ENCODE results near the gene CNKSR1.

The CNKSR1 gene

DNA sequence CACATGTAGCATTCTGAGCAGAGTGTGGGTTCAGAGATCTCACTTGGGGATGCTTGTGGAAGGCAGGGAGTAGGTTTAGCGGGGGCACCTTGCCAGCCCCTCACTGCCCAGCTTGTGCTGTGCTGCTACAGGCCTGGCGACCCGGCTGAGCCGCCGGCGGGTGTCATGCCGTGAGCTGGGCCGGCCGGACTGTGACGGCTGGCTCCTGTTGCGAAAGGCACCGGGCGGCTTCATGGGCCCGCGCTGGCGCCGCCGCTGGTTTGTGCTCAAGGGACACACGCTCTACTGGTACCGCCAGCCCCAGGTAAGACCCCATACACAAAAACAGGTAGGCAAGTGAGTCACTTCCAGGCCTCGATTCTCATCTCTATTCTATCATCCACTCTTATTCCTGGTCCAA is 7.6 kb downstream of the CNKSR1 start:
- no peak for DNase-seq (ENCODE audit: low spot score)

DNA sequence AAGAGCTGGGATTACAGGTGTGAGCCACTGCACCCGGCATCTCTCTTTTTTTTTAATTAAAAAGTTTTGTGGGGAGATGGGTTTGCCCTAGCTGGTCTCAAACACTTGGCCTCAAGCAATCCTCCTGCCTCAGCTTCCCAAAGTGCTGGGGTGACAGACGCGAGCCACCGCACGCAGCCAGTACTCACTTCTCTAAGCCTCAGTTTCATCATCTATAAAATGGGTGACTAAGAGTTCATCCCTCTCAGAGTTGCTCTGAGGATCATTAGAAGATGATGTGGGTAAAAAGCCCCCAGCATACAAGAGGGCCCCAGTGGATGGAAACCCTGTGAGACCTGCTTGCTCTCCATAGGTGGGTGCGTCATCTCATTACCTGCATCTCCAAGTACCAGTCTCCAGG is 10.6 kb downstream of the CNKSR1 start:
- DNase-seq (ENCODE audit: low spot score): no peak

DNA sequence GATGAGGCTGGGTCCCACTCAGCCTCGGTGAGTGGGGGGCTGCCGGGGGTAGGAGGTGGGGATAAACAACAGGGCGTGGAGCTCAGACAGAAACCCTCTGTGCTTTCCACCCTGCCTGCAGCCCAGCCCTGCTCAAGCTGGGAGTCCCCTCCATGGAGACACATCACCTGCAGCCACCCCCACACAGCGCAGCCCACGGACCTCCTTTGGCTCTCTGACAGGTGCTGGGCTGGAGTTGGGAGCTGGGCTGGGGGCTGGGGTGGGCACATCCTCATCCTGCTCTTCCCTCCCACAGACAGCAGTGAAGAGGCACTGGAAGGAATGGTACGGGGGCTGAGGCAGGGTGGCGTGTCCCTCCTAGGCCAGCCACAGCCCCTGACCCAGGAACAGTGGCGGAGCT is 11.2 kb downstream of the CNKSR1 start:
- DNase-seq (ENCODE audit: low spot score): no peak

DNA sequence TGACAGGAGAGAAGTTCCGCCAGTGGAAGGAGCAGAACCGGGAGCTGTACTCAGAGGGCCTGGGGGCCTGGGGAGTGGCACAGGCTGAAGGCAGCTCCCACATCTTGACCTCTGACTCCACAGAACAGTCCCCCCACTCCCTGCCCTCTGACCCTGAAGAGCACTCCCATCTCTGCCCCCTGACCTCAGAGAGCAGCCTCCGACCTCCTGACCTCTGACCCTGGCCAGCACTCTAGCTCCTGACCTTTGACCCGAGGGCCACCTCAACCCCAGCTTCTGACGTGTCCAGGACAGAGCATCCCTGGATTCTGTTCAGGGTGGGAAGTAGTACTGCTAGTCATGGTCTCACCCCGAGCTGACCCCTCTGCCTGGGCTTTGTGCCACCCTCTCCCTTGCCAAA is 12.0 kb downstream of the CNKSR1 start:
- no peak for DNase-seq (ENCODE audit: low spot score)

DNA sequence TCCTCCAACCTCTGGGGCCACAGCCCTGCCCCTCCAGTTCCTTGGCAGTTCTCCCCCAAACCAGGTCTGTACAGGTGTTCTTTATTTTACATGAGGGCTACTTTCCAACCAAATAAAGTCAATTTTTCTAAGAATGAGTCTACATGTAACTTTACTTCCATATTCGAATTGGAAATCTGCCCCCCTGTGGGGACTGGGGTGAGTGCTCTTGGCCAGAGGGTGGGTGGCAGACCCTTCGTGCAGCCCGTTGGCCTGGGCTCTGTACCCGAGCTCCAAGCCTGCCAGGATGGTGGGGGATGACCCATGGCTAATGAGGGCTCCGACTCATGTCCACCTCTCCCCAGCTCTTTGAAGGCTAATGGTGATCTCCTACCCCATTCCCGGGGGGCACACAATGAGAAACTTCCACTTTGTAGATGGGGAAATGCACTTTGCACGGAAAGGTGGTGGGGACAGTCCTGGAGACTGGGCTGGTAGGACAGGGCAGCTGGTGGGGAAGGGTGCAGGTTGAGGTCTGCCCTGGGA is 12.5 kb downstream of the CNKSR1 start:
- no peak for DNase-seq (ENCODE audit: low spot score)

DNA sequence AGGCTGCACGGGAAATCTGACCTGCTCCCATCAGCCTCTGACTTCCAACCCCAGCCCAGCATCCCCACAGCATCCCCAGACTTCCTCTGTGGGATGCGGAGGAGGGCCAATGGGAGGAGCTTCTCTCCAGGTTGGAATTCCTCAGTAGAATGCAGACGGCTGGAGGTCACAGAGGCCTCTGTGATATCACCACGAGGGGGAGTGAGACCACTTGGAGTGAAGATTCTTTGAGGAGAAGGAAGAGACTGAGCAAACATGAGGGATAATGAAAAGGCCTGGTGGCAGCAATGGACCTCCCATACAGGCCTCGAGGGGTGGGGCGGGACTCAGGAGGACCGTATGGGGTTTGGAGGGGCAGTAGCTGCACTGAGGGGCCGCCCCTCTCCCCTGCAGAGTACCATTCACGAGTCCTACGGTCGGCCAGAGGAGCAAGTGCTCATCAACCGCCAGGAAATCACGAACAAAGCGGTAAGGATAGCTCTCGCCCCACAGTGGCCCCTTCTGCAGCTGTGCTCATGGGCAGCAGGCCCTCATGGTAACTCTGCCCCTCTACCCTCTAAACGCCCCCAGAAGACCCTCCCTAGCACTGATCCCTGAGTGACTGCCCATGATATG is 13.2 kb downstream of the CNKSR1 start, which contains the start of gene CATSPER4:
CATSPER4 (plus strand) TSS at position 230 of the 615 bp plus-strand sequence; CDS start at position 256, 26 bp downstream.
- DNase-seq (ENCODE audit: low spot score): no peak

DNA sequence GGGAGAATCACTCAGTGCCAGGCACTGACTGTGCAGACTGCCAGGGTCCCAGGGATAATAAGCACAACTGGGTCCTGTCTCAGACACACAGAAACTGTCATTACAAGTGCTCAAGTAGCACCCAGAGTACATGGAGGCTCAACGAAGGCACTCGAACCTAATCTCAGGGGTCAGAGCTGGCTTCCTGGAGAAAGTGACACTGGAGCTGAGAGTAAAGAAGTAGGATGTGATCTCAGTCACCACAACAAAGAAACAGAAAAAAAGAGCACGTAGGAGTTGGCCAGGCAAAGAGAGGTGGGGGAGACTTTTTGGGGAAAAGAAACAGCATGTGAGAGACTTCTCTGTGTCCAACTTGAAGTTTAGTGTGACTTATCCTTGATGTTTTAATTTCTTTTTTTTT is 14.4 kb downstream of the CNKSR1 start:
- no peak for DNase-seq (ENCODE audit: low spot score)

DNA sequence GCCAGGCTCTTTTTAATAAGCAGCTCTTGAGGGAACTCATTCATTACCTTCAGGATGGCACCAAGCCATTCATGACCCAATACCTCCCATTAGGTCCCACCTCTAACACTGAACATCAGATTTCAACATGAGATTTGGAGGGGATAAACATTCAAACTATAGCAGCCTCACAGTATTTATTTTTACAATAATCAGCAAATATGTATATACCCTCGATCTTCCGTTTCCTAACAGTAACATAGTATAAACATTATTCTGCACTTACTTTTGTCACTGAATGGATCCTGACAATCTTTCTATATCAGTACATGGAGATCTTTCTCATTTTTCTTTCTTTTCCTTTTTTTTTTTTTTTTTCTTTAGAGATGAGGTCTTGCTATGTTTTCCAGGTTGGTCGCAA is 18.5 kb downstream of the CNKSR1 start:
- no peak for DNase-seq (ENCODE audit: low spot score)

DNA sequence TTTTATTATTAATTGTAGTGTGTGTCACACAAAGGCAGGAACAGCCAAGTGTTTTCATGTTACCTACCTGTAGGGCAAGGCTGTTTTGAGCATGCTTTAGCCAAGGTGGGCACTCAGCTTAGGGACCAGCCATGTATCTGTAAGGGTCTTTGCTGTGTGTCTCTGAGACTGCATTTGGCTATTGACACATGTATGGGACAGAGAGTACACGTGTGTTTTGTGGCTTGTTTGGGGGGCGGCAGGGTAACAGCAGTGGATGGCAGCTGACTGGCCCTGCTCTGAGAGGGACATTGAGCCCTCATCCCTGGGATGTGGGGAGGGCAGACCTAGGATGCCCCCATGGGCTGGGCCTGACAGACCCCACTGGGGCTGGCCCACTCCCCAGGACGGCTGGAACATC is 20.0 kb downstream of the CNKSR1 start:
- no peak for DNase-seq (ENCODE audit: low spot score)

DNA sequence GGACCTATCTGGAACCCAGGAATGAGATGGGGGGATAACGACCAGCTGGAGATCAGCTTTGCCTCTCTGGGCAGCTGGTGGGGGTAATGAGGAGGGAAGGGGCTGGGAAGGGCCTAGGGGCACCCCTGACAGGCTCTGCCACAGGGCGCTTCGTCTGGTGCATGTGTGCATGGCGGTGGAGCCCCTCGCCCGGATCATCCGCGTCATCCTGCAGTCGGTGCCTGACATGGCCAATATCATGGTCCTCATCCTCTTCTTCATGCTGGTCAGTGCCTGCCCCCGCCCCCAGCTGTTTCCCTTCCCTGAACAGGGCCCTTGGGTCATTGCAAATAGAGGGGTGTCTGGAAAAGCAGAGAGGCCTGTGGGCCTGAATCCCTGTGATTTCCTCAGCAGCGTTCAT is 20.5 kb downstream of the CNKSR1 start:
- DNase-seq (ENCODE audit: low spot score): no peak

DNA sequence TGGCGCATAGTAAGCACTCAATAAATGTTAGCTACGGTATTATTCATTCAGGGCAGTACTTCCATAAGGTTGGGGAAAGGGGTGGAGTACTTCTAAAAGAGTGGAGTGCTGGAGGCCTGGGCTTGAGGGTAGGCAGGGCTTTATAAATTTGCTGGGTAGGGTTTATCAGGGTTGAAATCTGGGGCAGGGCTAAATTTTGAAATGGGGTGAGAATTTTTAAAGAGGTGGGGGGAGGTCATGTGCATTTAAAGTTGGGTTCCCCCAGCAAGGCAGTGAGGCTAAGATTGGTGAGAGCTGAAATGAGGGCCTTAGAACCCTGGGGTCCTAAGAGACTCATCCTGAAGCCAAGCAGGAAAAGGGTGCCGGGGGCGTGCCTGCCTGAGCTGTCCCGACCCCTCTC is 23.1 kb downstream of the CNKSR1 start:
- DNase-seq (ENCODE audit: low spot score): no peak

DNA sequence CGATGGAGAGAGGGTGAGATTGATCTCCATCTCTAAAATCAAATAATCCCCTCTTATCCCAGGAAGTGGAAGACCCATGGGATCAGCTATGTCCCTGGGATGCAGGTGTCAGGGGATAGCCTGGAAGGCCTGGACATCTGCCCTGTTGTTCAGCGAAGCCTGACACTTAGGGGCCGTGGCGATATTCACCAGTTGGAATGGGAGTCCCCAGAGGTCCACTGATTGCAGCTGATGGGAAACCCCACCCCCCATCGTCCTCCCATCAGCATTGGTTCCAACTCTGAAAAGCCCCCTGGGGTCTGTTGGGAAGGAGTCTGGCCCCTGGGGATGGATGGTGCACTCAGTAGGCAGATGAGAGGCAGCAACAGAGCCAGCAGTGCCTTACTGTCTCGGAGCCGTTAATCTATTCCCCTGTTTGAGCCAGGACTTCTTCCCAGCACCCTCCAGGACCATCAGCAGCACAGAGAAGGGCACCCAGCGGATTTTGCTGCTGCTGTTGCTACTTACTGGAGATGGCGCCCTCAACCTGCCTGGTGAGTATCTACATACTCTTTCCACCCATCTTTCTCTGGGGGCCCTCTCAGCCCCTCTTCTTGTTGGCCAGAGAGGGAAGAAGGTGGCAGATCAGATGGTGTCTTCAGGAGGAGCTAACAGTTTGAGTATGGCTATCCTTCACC is 26.5 kb downstream of the CNKSR1 start:
- no peak for DNase-seq (ENCODE audit: low spot score)

DNA sequence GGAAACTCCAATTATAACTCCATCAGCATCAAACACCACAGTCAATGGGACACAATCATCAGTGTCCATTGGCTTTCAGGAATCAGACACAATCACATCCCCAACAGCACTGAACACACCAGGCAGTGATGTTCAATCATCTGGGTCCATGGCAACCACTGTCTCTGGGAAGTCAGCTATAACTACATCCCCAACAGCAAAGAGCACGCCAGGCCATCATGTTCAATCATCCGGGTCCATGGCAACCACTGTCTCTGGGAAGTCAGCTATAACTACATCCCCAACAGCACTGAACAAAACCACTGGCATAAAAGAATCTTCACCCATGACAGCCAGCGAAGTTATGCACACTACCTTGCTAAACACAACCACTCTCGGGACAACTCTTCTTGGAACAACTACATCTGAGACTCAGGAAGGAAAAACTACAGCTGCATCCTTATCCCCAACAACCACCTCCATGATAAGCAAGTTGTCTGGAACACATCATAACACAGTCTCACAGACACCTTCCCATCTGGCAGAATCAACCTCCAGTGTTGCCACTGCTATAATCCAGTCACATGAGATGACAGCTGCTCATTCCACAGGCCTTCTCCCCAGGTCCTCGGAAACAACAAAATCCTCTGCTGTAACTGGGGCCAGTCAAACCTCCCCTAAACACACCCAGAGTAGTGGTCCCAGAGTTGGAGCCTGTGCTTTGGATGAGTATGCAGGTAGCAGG is 33.0 kb downstream of the CNKSR1 start:
- no peak for DNase-seq (ENCODE audit: low spot score)

DNA sequence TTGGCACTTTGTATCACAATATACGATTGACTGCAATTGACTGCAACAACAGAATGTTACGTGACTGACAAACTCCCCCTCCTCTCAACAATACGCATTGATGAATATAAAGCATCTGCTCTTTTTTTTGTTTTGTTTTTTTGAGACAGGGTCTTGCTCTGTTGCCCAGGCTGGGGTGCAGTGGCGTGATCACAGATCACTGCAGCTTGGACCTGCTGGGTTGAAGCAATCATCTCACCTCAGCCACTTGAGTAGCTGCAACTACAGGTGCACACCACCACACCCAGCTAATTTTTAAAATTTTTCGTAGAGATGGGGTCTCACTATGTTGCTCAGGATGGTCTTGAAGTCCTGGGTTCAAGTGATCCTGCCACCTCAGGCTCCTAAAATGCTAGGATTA is 35.4 kb downstream of the CNKSR1 start:
- DNase-seq (ENCODE audit: low spot score): no peak

DNA sequence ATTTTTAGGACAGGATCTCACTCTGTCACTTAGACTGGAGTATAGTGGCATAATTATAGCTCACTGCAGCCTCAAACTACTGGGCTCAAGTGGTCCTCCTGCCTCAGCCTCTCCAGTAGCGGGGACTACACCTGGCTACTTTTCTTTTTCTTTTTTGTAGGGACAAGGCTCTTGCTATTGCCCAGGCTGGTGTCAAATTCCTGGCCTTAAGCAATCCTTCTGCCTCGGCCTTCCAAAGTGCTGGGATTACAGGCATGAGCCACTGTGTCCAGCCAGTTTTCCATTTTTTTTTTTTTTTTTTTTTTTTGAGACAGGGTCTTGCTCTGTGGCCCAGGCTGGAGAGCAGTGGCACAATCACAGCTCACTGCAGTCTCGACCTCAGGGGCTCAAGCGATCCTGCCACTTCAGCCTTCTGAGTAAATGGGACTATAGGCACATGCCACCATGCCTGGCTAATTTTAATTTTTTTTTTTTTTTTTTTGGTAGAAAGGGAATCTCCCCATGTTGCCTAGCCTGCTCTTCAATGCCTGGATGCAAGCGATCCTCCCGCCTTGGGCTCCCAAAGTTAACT is 36.1 kb downstream of the CNKSR1 start:
- no peak for DNase-seq (ENCODE audit: low spot score)

DNA sequence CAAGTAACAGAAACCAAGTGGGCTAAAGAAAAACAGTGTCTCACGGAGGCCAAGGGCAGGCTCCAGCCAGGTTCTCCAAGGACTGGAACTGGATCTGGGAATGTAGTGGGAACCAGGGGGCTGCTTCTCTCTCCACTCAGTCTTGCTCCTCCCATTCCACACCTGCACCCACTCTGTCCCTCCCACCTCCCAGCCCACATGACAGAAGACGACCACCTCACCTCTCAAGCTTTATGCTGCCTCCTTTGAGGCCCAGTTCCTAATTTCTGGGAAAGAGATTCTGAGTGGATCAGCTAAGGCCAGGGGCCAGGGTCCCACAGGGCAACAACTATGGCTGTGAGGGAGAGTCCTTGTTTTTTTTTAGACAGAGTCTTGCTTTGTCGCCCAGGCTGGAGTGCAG is 38.0 kb downstream of the CNKSR1 start:
- DNase-seq (ENCODE audit: low spot score): no peak

DNA sequence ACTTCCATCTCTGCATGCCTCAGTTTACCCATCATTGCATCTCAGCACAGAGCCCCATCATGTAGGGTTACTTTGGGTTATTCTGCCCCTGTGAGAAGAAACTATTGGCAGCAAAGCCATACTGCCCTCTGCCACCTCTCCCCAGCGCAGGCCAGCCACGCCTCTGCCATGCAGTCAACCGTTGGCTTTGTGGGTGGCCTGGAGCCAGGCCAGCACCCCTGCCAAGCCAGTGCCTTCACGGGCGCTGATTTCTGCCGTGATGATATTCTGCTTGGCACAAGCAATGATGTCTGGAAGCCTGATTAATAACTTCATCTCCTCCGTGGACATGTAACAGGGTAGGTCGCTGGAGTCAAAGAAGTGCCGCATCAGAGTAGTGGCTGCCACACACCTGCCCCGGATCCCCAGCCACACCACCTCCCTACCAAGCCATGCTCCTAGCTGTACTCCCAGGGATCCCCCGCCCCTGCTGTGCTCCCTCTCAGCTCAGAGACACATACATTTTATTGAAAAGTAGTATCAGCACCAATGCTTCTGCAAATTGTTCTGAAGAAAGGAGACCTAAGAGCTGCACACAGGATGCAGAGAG is 41.7 kb downstream of the CNKSR1 start:
- DNase-seq (ENCODE audit: low spot score): no peak

DNA sequence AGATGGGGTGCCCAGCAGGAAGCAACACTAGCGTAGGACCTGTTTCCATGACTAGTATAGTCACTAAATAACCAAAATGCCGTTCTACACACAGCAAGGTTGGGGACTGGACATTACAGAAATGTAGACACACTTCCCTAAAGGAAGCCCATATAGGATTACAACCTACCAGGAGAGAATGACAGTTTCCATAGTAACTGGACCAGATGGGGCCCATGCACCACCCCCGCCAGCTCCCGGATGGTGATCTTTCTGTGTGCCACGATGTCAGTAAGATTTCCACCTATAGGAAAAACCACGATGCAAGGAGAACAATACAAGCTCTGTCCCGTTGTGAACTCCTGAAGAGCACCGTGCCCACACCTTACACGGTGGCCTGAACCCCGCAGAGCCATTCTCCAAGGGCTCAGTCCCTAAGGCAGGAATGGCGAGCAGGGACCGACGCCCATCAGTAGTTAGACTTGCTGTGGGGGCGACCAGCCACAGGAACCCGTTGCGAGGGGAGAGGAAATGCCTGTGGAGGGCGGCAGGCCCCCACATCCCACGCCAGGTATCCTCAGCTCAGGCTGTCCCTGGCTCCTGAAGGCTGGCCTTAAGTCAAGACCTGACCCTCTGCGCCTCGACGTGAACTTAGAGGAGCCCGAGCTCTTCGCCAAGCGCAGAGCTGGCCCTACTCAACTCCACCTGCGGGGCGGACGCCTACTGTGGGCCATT is 43.1 kb downstream of the CNKSR1 start:
- DNase-seq (ENCODE audit: low spot score): no peak

DNA sequence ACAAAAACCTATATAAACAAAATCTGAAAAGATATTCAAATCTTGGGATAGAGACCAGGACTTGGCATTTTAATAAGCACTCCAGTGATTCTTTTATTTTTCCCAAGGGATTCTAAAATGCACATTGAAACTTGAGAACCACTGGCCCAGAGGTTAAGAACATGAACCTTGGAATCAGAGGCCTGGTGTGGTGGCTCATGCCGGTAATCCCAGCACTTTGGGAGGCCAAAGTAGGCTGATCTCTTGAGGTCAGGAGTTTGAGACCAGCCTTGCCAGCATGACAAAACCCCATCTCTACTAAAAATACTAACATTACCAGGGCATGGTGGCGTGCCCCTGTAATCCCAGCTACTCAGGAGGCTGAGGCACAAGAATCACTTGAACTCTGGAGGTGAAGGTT is 43.8 kb downstream of the CNKSR1 start:
- no peak for DNase-seq (ENCODE audit: low spot score)

DNA sequence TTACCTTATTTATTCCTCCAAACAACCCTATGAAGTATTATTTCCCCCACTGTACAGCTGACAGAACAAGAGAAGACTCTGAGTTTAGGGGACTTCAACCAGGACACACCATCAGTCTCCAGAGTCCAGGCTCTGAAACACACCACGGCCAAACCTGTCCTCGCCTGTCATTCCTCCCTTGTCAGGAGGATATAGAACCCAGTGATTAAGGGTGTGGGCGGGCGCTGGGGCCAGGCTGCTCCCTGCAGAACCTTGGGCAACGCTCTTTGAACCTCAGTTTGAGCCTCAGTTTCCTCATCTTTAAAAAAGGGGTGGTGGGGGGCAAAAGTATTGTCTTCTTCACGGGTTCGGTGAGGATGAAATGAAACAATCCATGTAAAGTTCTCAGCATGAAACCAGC is 47.3 kb downstream of the CNKSR1 start:
- no peak for DNase-seq (ENCODE audit: low spot score)

DNA sequence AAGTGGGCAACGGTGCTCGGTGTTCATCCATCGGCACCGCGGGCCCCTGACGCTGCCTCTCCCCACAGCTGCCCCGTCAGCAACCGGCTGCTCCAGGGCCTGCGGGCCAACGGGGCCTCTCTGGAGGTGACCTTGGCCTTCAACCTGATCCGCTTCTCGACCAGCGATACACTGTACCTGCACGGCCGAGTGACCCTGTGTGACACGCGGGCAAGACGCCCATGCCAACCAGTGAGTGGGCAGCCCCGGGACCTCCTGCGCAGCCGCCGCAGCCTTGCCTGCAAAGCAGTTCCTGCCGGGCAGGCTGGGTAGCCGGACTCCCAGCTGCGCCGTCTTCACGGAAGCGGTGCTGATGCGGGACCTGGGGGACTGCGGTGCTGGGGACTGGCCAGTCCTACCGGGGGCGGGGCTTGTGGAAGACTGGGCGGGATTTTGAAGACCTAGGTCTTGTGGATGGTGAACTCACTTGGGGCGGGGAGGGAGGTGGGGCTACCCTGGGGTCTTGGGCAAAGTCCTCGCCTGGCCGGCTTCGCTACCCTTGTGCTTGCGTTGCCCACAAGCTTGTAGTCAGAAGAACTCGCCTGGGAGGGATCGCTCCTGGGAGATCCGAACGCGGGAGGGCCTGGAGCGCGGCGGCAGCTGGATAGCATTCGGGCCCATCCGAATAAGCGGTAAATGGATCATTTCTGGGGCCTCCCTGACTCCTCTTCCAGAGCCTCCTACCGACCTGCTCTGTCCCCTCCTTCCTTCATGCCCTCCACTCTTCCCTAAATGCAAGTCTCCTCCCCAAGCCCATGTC is 47.9 kb downstream of the CNKSR1 start:
- peak; percentile 43 for DNase-seq (ENCODE audit: low spot score)
